ENCODE data around the gene CLSTN1. TPM values are rescaled to one million over a fixed set of nuclear protein-coding genes. Genes with fewer than 3 reads are reported as not detected.

Gene CLSTN1
- total and polyA plus RNA-seq, 4 donors = 3.1 to 13.4 (median 8.8) TPM

GRCh38 chr1:9859281-9860014 is 35.7 kb upstream of the CLSTN1 start (continued):
- no peak for TF ChIP-seq MAX (IDR thresholded peaks at IDR 0.05)
- TF ChIP-seq SP1 (IDR thresholded peaks at IDR 0.05) = no peak
- no peak for TF ChIP-seq ZBTB33 (IDR thresholded peaks at IDR 0.05)
- TF ChIP-seq GABPA (IDR thresholded peaks at IDR 0.05 in 1 of 2, conservative IDR thresholded peaks at IDR 0.05 in 1 of 2) = no peak
- TF ChIP-seq HNF4G (IDR thresholded peaks at IDR 0.05) = no peak
- no peak for TF ChIP-seq FOXA1 (IDR thresholded peaks at IDR 0.05)
- no peak for TF ChIP-seq TAF1 (conservative IDR thresholded peaks at IDR 0.05)
- no peak for TF ChIP-seq JUND (IDR thresholded peaks at IDR 0.05)
- no peak for TF ChIP-seq HNF4A (conservative IDR thresholded peaks at IDR 0.05)

- H3K4me3 ChIP-seq (ENCODE audit: low read depth in 1 of 3, low read length in 3 of 3) = no peak overlapping the region
- peaks cover 0 to 3% (median 1%) of the 10 kb centered on the region in 4 donors for H3K36me3 ChIP-seq (ENCODE audit: control insufficient read depth in 4 of 4, insufficient read depth in 3 of 4, low read depth in 1 of 4, low read length in 3 of 4)
- H3K27ac ChIP-seq (ENCODE audit: low read depth in 1 of 2, low read length in 2 of 2) = no peak overlapping the region
- no peak for DNase-seq (ENCODE audit: low spot score)
- H3K27me3 ChIP-seq (ENCODE audit: control insufficient read depth in 4 of 4, insufficient read depth in 4 of 4, low read length in 3 of 4) = no peaks in the 10 kb centered on the region
- no peaks in the 10 kb centered on the region for H3K4me1 ChIP-seq (ENCODE audit: control insufficient read depth in 4 of 4, insufficient read depth in 4 of 4, low read length in 3 of 4)
- 96% methylated on average over 6 of the region's 6 CpGs for WGBS
- TF ChIP-seq SP1 (IDR thresholded peaks at IDR 0.05) (no peak), GABPA (IDR thresholded peaks at IDR 0.05 in 1 of 2, conservative IDR thresholded peaks at IDR 0.05 in 1 of 2) (no peak), MAX (IDR thresholded peaks at IDR 0.05) (no peak), HNF4A (conservative IDR thresholded peaks at IDR 0.05) (no peak), CTCF (IDR thresholded peaks at IDR 0.05; ENCODE audit: low read depth, low read length, missing input control) (no peak), NR2F2 (IDR thresholded peaks at IDR 0.05) (no peak), FOXA1 (IDR thresholded peaks at IDR 0.05) (no peak), TAF1 (conservative IDR thresholded peaks at IDR 0.05) (no peak), ZBTB33 (IDR thresholded peaks at IDR 0.05) (no peak), RAD21 (IDR thresholded peaks at IDR 0.05) (no peak), EGR1 (IDR thresholded peaks at IDR 0.05; ENCODE audit: low read depth in 2 of 2) (no peak), FOXA2 (IDR thresholded peaks at IDR 0.05) (no peak), JUND (IDR thresholded peaks at IDR 0.05) (no peak), RXRA (IDR thresholded peaks at IDR 0.05) (no peak), ATF3 (IDR thresholded peaks at IDR 0.05) (no peak), HNF4G (IDR thresholded peaks at IDR 0.05) (no peak), REST (IDR thresholded peaks at IDR 0.05) (no peak), YY1 (IDR thresholded peaks at IDR 0.05) (no peak)
- no peaks in the 10 kb centered on the region for H3K9me3 ChIP-seq (ENCODE audit: control insufficient read depth in 4 of 4, low read length in 3 of 4)
- H3K9ac ChIP-seq (ENCODE audit: low read depth in 1 of 2, low read length in 2 of 2) = no peak overlapping the region
Observed at GRCh38 chr1:9858293-9859035, 34.7 kb upstream of the CLSTN1 start.

Measured in liver (tissue), 9 donors.